H9 (cell line): ENCODE data around the gene FAIM2. TPM values are rescaled to one million over a fixed set of nuclear protein-coding genes. Genes with fewer than 3 reads are reported as not detected.

Experiments used
- DNase-seq: peaks from one replicate; pipeline ENCODE4 v3.0.0-alpha.2; 2017
- H2AFZ ChIP-seq: one replicate; pipeline ENCODE4 v1.6.1; 2013; ENCODE audit warnings: mild to moderate bottlenecking, low read length, control low read depth, moderate library complexity
- H2AK5ac ChIP-seq: 2 replicates; pipeline ENCODE4 v1.6.1; 2013; ENCODE audit warnings: low read length, control low read depth, mixed read lengths; ENCODE audit not compliant: insufficient read length
- H2BK120ac ChIP-seq: one replicate; pipeline ENCODE4 v1.6.1; 2013; ENCODE audit warnings: low read depth, mild to moderate bottlenecking, low read length, control low read depth, inconsistent platforms; ENCODE audit not compliant: poor library complexity, severe bottlenecking
- H2BK12ac ChIP-seq: 2 replicates; pipeline ENCODE4 v1.6.1; 2013; ENCODE audit warnings: low read length, control low read depth, mixed read lengths, low read depth; ENCODE audit not compliant: insufficient read length
- H2BK15ac ChIP-seq: 2 replicates; pipeline ENCODE4 v1.6.1; 2013; ENCODE audit warnings: low read depth, low read length, control low read depth
- H2BK20ac ChIP-seq: one replicate; pipeline ENCODE4 v1.6.1; 2013; ENCODE audit warnings: low read depth, mild to moderate bottlenecking, low read length, control low read depth, inconsistent platforms; ENCODE audit not compliant: poor library complexity, severe bottlenecking
- H2BK5ac ChIP-seq: 2 replicates; pipeline ENCODE4 v1.6.1; 2013; ENCODE audit warnings: low read length, control low read depth, mixed read lengths; ENCODE audit not compliant: insufficient read length
- H3K14ac ChIP-seq: 2 replicates; pipeline ENCODE4 v1.6.1; 2013; ENCODE audit warnings: low read length, control low read depth; ENCODE audit not compliant: insufficient read depth
- H3K18ac ChIP-seq: 2 replicates; pipeline ENCODE4 v1.6.1; 2013; ENCODE audit warnings: low read depth, mild to moderate bottlenecking, mixed read lengths, low read length, control low read depth; ENCODE audit not compliant: insufficient read length
- H3K23ac ChIP-seq: 2 replicates; pipeline ENCODE4 v1.6.1; 2013; ENCODE audit warnings: low read length, control low read depth, mixed read lengths, low read depth; ENCODE audit not compliant: insufficient read length
- H3K23me2 ChIP-seq: 2 replicates; pipeline ENCODE4 v1.6.1; 2013; ENCODE audit warnings: low read depth, mild to moderate bottlenecking, mixed read lengths, low read length, control low read depth; ENCODE audit not compliant: insufficient read length, poor library complexity, severe bottlenecking
- H3K27ac ChIP-seq: 2 replicates; pipeline ENCODE4 v1.5.1; 2013; ENCODE audit warnings: low read length, control low read depth, mixed read lengths, low read depth; ENCODE audit not compliant: insufficient read length
- H3K27me3 ChIP-seq: 2 replicates; pipeline ENCODE4 v1.6.1; 2013; ENCODE audit warnings: low read length, control low read depth, inconsistent platforms; ENCODE audit not compliant: insufficient read depth
- H3K4ac ChIP-seq: 2 replicates; pipeline ENCODE4 v1.6.1; 2013; ENCODE audit warnings: low read depth, mild to moderate bottlenecking, control low read depth, inconsistent platforms, low read length, moderate library complexity
- H3K4me1 ChIP-seq: 2 replicates; pipeline ENCODE4 v1.6.1; 2013; ENCODE audit warnings: low read length, control low read depth, inconsistent platforms; ENCODE audit not compliant: insufficient read depth
- H3K4me2 ChIP-seq: 2 replicates; pipeline ENCODE4 v1.6.1; 2013; ENCODE audit warnings: low read length, control low read depth, mixed read lengths; ENCODE audit not compliant: insufficient read length, insufficient read depth
- H3K56ac ChIP-seq: 2 replicates; pipeline ENCODE4 v1.6.1; 2013; ENCODE audit warnings: low read depth, mild to moderate bottlenecking, mixed read lengths, low read length, control low read depth; ENCODE audit not compliant: insufficient read length
- H3K79me1 ChIP-seq: 2 replicates; pipeline ENCODE4 v1.6.1; 2013; ENCODE audit warnings: low read depth, mild to moderate bottlenecking, moderate library complexity, low read length, control low read depth, inconsistent platforms; ENCODE audit not compliant: insufficient read depth, poor library complexity, severe bottlenecking
- H3K79me2 ChIP-seq: 2 replicates; pipeline ENCODE4 v1.6.1; 2013; ENCODE audit warnings: low read length, control low read depth, inconsistent platforms; ENCODE audit not compliant: insufficient read depth
- H3K9ac ChIP-seq: 2 replicates; pipeline ENCODE4 v1.6.1; 2013; ENCODE audit warnings: low read length, control low read depth, mixed read lengths; ENCODE audit not compliant: insufficient read length; ENCODE audit errors: extremely low read depth
- H3K9me3 ChIP-seq: one replicate; pipeline ENCODE4 v1.6.1; 2013; ENCODE audit warnings: low read depth, low read length, inconsistent platforms; ENCODE audit not compliant: control insufficient read depth
- H3T11ph ChIP-seq: one replicate; pipeline ENCODE4 v1.6.1; 2013; ENCODE audit warnings: mild to moderate bottlenecking, low read length, control low read depth, inconsistent platforms
- H4K20me1 ChIP-seq: one replicate; pipeline ENCODE4 v1.6.1; 2013; ENCODE audit not compliant: control insufficient read depth, insufficient read length, insufficient read depth
- H4K5ac ChIP-seq: 2 replicates; pipeline ENCODE4 v1.6.1; 2013; ENCODE audit warnings: low read depth, mild to moderate bottlenecking, mixed read lengths, low read length, control low read depth; ENCODE audit not compliant: insufficient read length
- H4K8ac ChIP-seq: replicated peaks from 2 replicates; pipeline ENCODE4 v1.6.1; 2013; ENCODE audit warnings: low read length, control low read depth, mixed read lengths, low read depth; ENCODE audit not compliant: insufficient read length
- H4K91ac ChIP-seq: 2 replicates; pipeline ENCODE4 v1.6.1; 2013; ENCODE audit warnings: low read depth, mild to moderate bottlenecking, moderate library complexity, mixed read lengths, low read length, control low read depth; ENCODE audit not compliant: insufficient read length
- H3K27ac Mint-ChIP-seq, 3 experiments: 2 replicates in 2 of 3; 3 replicates in 1 of 3; pipeline ENCODE4 v1.8.0; 2020 to 2021; ENCODE audit warnings: mixed read lengths in 3 of 3, mild to moderate bottlenecking in 1 of 3, moderate library complexity in 1 of 3
- H3K27me3 Mint-ChIP-seq: 2 replicates; pipeline ENCODE4 v1.8.0; 2021; ENCODE audit warnings: low read depth, mild to moderate bottlenecking, moderate library complexity, mixed read lengths
- H3K36me3 Mint-ChIP-seq, 3 experiments: 2 replicates in 2 of 3; 3 replicates in 1 of 3; pipeline ENCODE4 v1.8.0; 2020 to 2021; ENCODE audit warnings: low read depth in 3 of 3, mixed read lengths in 3 of 3; ENCODE audit not compliant: insufficient read depth in 1 of 3
- H3K4me1 Mint-ChIP-seq, 2 experiments: 2 replicates each; pipeline ENCODE4 v1.8.0; 2020; ENCODE audit warnings: mixed read lengths in 2 of 2
- H3K4me3 Mint-ChIP-seq, 2 experiments: 2 replicates in 1 of 2; 3 replicates in 1 of 2; pipeline ENCODE4 v1.8.0; 2020 to 2021; ENCODE audit warnings: mild to moderate bottlenecking in 2 of 2, mixed read lengths in 2 of 2, moderate library complexity in 1 of 2
- H3K9me3 Mint-ChIP-seq, 2 experiments: 2 replicates in 1 of 2; 3 replicates in 1 of 2; pipeline ENCODE4 v1.8.0; 2020; ENCODE audit warnings: mild to moderate bottlenecking in 2 of 2, mixed read lengths in 2 of 2, moderate library complexity in 1 of 2
- CTCF ChIP-seq: fragments of 200-600 bp; sonication (generic); conservative IDR thresholded peaks from 3 replicates; pipeline ENCODE4 v1.8.0; 2021; ENCODE audit warnings: antibody characterized with exemption, mild to moderate bottlenecking
- WGBS: extraction: QIAGEN DNeasy Blood & Tissue Kit; methylation state at CpG from one replicate; pipeline ENCODE4 v1.1.7; 2013; ENCODE audit warnings: missing lambda C conversion rate, low lambda C conversion rate, mixed read lengths; ENCODE audit not compliant: insufficient read length; ENCODE audit errors: extremely low coverage; 5-methylcytosine and 5-hydroxymethylcytosine counted together
- total RNA-seq: library from RNA; stranded (reverse); gene quantifications from 2 replicates; pipeline ENCODE4 v1.2.1, GENCODE V29; 2021

FAIM2 gene
- total RNA-seq, 1 experiment from 2014 or later, result 0.42 TPM

- no peak overlapping the region for H4K91ac ChIP-seq
- no peak overlapping the region for H3K4ac ChIP-seq
- no peak overlapping the region for H2BK15ac ChIP-seq
- Mint-ChIP-seq H3K9me3 (no peaks in the 10 kb centered on the region), H3K4me3 (no peak overlapping the region), H3K27me3 (peaks cover 17% of the 10 kb centered on the region), H3K36me3 (no peaks in the 10 kb centered on the region; a peak in 1 of 7 replicates), H3K4me1 (peaks cover 14 to 31% of the 10 kb centered on the region in 2 experiments), H3K27ac (no peak overlapping the region)
- peak; percentile 27 for DNase-seq
- no peak overlapping the region for H4K8ac ChIP-seq
- no peaks in the 10 kb centered on the region for H3K79me2 ChIP-seq
- H3K4me1 ChIP-seq, result no peaks in the 10 kb centered on the region
- no CpG with 5 or more reads among the region's 1 CpG for WGBS
- no peak overlapping the region for H3K23ac ChIP-seq
- no peaks in the 10 kb centered on the region for H3K79me1 ChIP-seq
- no peaks in the 10 kb centered on the region for H3K23me2 ChIP-seq
- H3K56ac ChIP-seq, result no peak overlapping the region
- no peak overlapping the region for H2BK12ac ChIP-seq
- no peaks in the 10 kb centered on the region for H4K20me1 ChIP-seq
- H3K18ac ChIP-seq, result no peak overlapping the region
- H3K27ac ChIP-seq, result no peak overlapping the region
- H4K5ac ChIP-seq, result no peak overlapping the region
- no peak overlapping the region; the same call in 1 of the 2 replicates for H3K14ac ChIP-seq
- H3T11ph ChIP-seq, result no peak overlapping the region
- TF ChIP-seq CTCF, result no peak
- H2BK20ac ChIP-seq, result no peak overlapping the region
- no peak overlapping the region for H2AK5ac ChIP-seq
- H2BK120ac ChIP-seq, result no peak overlapping the region
- H3K9ac ChIP-seq, result no peak overlapping the region
- no peak overlapping the region for H3K4me2 ChIP-seq
- H2AFZ ChIP-seq, result no peak overlapping the region
- H2BK5ac ChIP-seq, result no peak overlapping the region
- H3K27me3 ChIP-seq, result no peaks in the 10 kb centered on the region
- H3K9me3 ChIP-seq, result no peaks in the 10 kb centered on the region
Observed at GRCh38 chr12:49939707-49940106, 36.0 kb upstream of the FAIM2 start.
